HEK293 (cell line): ENCODE results near the gene PRAF2.

ENCODE experiments used
- CTCF ChIA-PET: fragments of 350-600 bp; formaldehyde crosslinking; extraction: SDS; loops from one replicate; lab custom pipeline; 2021; ENCODE audit warnings: antibody characterized with exemption; lab: Yijun Ruan, JAX
- POLR2A ChIA-PET: fragments of 300-600 bp; formaldehyde crosslinking; extraction: SDS; loops from one replicate; lab custom pipeline; 2020; ENCODE audit warnings: antibody characterized with exemption, inconsistent platforms; lab: Yijun Ruan, JAX
- H3K27ac ChIP-seq: fragments of 200-500 bp; sonication (Bioruptor generic); 2 replicates; pipeline ENCODE4 v1.5.1; 2014; ENCODE audit warnings: low read depth, low read length, control low read depth, inconsistent platforms; ENCODE audit errors: extremely low read depth
- H3K36me3 ChIP-seq, 2 experiments: fragments of 200-500 bp in 1 of 2; sonication (Bioruptor generic) in 1 of 2; 1 replicate in 1 of 2; 2 replicates in 1 of 2; pipeline ENCODE4 v1.5.1; 2014 to 2017; ENCODE audit warnings: inconsistent platforms in 2 of 2, low read length in 2 of 2; ENCODE audit not compliant: control insufficient read depth in 2 of 2, insufficient read depth in 1 of 2
- H3K4me1 ChIP-seq: fragments of 200-500 bp; sonication (Bioruptor generic); 2 replicates; pipeline ENCODE4 v1.5.1; 2014; ENCODE audit warnings: mild to moderate bottlenecking, low read length, inconsistent platforms; ENCODE audit not compliant: control insufficient read depth, insufficient read depth
- H3K4me3 ChIP-seq: 2 replicates; pipeline ENCODE4 v1.5.1; 2011; ENCODE audit warnings: low read depth, mild to moderate bottlenecking, control low read depth, low read length, moderate library complexity
- H3K9me3 ChIP-seq: fragments of 200-500 bp; sonication (Bioruptor generic); 2 replicates; pipeline ENCODE4 v1.5.1; 2014; ENCODE audit warnings: low read depth, low read length, inconsistent platforms; ENCODE audit not compliant: control insufficient read depth, insufficient read depth
- GFI1B ChIP-seq: fragments of 450-650 bp; formaldehyde crosslinking; IDR thresholded peaks from 2 replicates; pipeline ENCODE4 v1.5.1; 2016; ENCODE audit warnings: missing biosample characterization, missing genetic modification characterization
- GLI4 ChIP-seq: fragments of 450-650 bp; formaldehyde crosslinking; IDR thresholded peaks from 2 replicates; pipeline ENCODE4 v1.5.1; 2016; ENCODE audit warnings: missing biosample characterization, missing genetic modification characterization
- IKZF3 ChIP-seq: fragments of 450-650 bp; IDR thresholded peaks from 2 replicates; pipeline ENCODE4 v1.5.0; 2018; ENCODE audit warnings: missing biosample characterization, mild to moderate bottlenecking, missing genetic modification characterization, moderate library complexity
- KLF17 ChIP-seq: fragments of 450-650 bp; formaldehyde crosslinking; IDR thresholded peaks from 2 replicates; pipeline ENCODE4 v1.5.1; 2016; ENCODE audit warnings: missing biosample characterization, missing genetic modification characterization
- SCRT2 ChIP-seq: fragments of 450-650 bp; formaldehyde crosslinking; IDR thresholded peaks from 2 replicates; pipeline ENCODE4 v1.5.1; 2016; ENCODE audit warnings: missing biosample characterization, missing genetic modification characterization
- SP2 ChIP-seq: fragments of 450-650 bp; formaldehyde crosslinking; IDR thresholded peaks from 2 replicates; pipeline ENCODE4 v1.5.1; 2016; ENCODE audit warnings: missing biosample characterization, missing genetic modification characterization
- TSHZ1 ChIP-seq: fragments of 450-650 bp; formaldehyde crosslinking; IDR thresholded peaks from 2 replicates; pipeline ENCODE4 v1.5.1; 2016; ENCODE audit warnings: missing biosample characterization, missing genetic modification characterization, borderline replicate concordance
- ZBTB1 ChIP-seq: fragments of 450-650 bp; formaldehyde crosslinking; IDR thresholded peaks from 2 replicates; pipeline ENCODE4 v1.5.1; 2016; ENCODE audit warnings: missing biosample characterization, missing genetic modification characterization
- ZBTB26 ChIP-seq: fragments of 450-650 bp; formaldehyde crosslinking; optimal IDR thresholded peaks from 2 replicates; pipeline ENCODE3; 2016; ENCODE audit warnings: missing biosample characterization, mild to moderate bottlenecking, missing genetic modification characterization
- ZBTB48 ChIP-seq: fragments of 450-650 bp; formaldehyde crosslinking; IDR thresholded peaks from 2 replicates; pipeline ENCODE4 v1.5.1; 2016; ENCODE audit warnings: missing biosample characterization, missing genetic modification characterization
- ZNF2 ChIP-seq: fragments of 450-650 bp; formaldehyde crosslinking; IDR thresholded peaks from 2 replicates; pipeline ENCODE4 v1.5.1; 2016; ENCODE audit warnings: missing biosample characterization, missing genetic modification characterization
- ZNF221 ChIP-seq: fragments of 450-650 bp; formaldehyde crosslinking; IDR thresholded peaks from 2 replicates; pipeline ENCODE4 v1.5.1; 2017; ENCODE audit warnings: missing biosample characterization, missing genetic modification characterization, borderline replicate concordance
- ZNF335 ChIP-seq: fragments of 450-650 bp; formaldehyde crosslinking; conservative IDR thresholded peaks from 2 replicates; pipeline ENCODE4 v1.5.1; 2016; ENCODE audit warnings: missing biosample characterization, missing genetic modification characterization
- ZNF366 ChIP-seq: fragments of 450-650 bp; formaldehyde crosslinking; conservative IDR thresholded peaks from 2 replicates; pipeline ENCODE4 v1.5.1; 2016; ENCODE audit warnings: missing biosample characterization, missing genetic modification characterization
- ZNF645 ChIP-seq: fragments of 450-650 bp; formaldehyde crosslinking; IDR thresholded peaks from 2 replicates; pipeline ENCODE4; 2016; ENCODE audit warnings: missing biosample characterization, missing genetic modification characterization
- ZNF654 ChIP-seq: fragments of 450-650 bp; formaldehyde crosslinking; IDR thresholded peaks from 2 replicates; pipeline ENCODE4 v1.5.1; 2016; ENCODE audit warnings: low read depth, missing biosample characterization, missing genetic modification characterization
- ZNF791 ChIP-seq: fragments of 450-650 bp; formaldehyde crosslinking; IDR thresholded peaks from 2 replicates; pipeline ENCODE4 v1.5.1; 2016; ENCODE audit warnings: missing biosample characterization, missing genetic modification characterization
- ZNF830 ChIP-seq: fragments of 450-650 bp; IDR thresholded peaks from 2 replicates; pipeline ENCODE4 v1.5.0; 2018; ENCODE audit warnings: missing biosample characterization, missing genetic modification characterization, low read depth, mild to moderate bottlenecking, moderate library complexity
- ZSCAN16 ChIP-seq: fragments of 450-650 bp; formaldehyde crosslinking; IDR thresholded peaks from 2 replicates; pipeline ENCODE4 v1.5.1; 2016; ENCODE audit warnings: missing biosample characterization, missing genetic modification characterization
- ZSCAN5A ChIP-seq: fragments of 450-650 bp; formaldehyde crosslinking; IDR thresholded peaks from 2 replicates; pipeline ENCODE4 v1.5.1; 2016; ENCODE audit warnings: missing biosample characterization, missing genetic modification characterization

The PRAF2 gene

GRCh38 chrX:49075347-49075746, 1.5 kb upstream of the PRAF2 start:
- peak; percentile 62; the same call in 1 of the 2 replicates for TF ChIP-seq ZNF2 (tag by site-specific recombination)
- no peak for TF ChIP-seq ZBTB1 (tag by site-specific recombination)
- Histone ChIP-seq H3K9me3 (no peaks in the 10 kb centered on the region), H3K4me3 (no peak overlapping the region), H3K4me1 (peaks cover 4% of the 10 kb centered on the region; the same call in 1 of the 2 replicates), H3K36me3 (peaks cover 0 to 50% of the 10 kb centered on the region in 2 experiments; a peak in 1 of 3 replicates), H3K27ac (no peak overlapping the region)
- CTCF ChIA-PET: no interaction called here
- POLR2A ChIA-PET: no interaction called here

DNA sequence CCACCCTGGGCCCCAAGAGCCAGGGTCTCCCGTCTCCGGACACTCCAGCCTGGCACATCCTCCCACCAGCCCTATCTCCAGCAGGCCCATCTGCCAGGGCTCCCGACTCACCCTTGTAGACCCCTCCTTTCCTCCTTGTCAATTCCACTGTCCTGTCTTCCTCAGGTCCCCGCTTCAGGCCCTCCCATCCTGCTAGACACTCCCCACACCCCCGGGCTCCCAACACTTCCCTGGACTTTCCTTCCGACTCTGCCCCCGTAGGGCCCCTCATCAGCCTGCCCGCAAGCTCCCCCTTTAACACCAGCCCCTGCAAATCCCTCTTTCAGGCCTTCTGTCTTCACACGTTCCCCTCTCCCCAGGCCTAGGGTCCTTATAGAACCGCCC, 1.1 kb downstream of the PRAF2 start:
- CTCF ChIA-PET: no interaction called here
- POLR2A ChIA-PET: no interaction called here
- Histone ChIP-seq H3K36me3 (peaks cover 0 to 47% of the 10 kb centered on the region in 2 experiments; a peak in 1 of 3 replicates), H3K4me3 (no peak overlapping the region), H3K4me1 (peaks cover 4% of the 10 kb centered on the region; the same call in 1 of the 2 replicates), H3K27ac (no peak overlapping the region), H3K9me3 (no peaks in the 10 kb centered on the region)
- TF ChIP-seq ZNF366 (tag by site-specific recombination) (0 out of 2 replicates have a peak, but pooled peaks have one; percentile 37), ZNF221 (tag by site-specific recombination) (no peak)

DNA sequence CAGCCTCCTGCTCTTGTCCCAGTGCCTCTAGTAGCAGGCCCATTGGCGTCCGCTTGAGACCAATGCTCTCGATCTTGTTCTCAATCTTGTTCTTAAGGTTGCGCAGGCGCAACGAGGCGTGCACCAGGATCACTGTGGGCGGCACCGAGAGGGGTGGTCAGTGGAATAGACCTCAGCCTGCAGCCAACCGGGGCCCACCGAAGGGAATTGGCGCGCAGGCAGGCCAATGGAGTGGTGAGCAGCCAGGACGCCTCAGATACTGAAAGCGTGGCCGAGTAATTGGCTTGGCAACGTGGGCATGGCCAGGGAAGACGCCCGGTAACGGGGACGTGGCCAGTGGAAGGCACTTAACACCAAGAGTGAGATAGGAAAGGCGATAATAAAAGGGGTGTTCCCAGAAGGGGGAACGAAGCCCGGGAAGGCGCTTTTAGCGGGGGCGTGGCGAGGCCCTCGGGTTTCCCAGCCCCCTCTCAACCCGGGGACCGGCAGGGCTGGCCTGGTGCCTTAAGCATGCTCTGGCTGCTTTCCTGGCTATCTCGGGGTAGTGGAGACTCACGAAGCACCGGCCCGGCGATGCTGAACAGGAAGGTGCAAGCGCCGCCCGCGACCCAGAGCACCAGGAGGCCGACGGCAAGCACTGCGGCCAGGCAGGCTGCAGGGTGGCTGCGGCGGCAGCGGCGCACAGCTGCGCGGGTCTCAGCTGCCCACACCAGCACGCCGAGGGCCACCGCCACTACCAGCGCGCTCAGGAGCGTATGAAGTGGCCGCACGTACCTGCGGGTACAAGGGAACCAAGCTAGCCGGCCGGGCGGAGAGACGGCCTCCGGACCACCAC, 1.7 kb downstream of the PRAF2 start:
- CTCF ChIA-PET: no interaction called here
- TF ChIP-seq KLF17: no peak
- no peak for TF ChIP-seq GLI4 (tag by site-specific recombination)
- no peak for TF ChIP-seq ZSCAN16 (tag by site-specific recombination)
- no peak for TF ChIP-seq ZNF830
- no peak for TF ChIP-seq ZNF791
- no peak for TF ChIP-seq ZSCAN5A
- no peak for TF ChIP-seq IKZF3 (tag by site-specific recombination)
- TF ChIP-seq ZBTB26 (tag by site-specific recombination): no peak
- TF ChIP-seq TSHZ1 (tag by site-specific recombination): no peak
- TF ChIP-seq ZNF654 (tag by site-specific recombination): no peak
- no peak for TF ChIP-seq GFI1B (tag by site-specific recombination)
- TF ChIP-seq SP2 (tag by site-specific recombination): no peak
- no peak for TF ChIP-seq ZNF335
- no peak for TF ChIP-seq ZNF2 (tag by site-specific recombination)
- no peak for TF ChIP-seq ZNF645
- TF ChIP-seq ZBTB48 (tag by site-specific recombination): no peak
- TF ChIP-seq SCRT2 (tag by site-specific recombination): no peak
- TF ChIP-seq, all 188 proteins: peak for 0
- POLR2A ChIA-PET: no interaction called here
- no peaks in the 10 kb centered on the region for H3K9me3 ChIP-seq
- peaks cover 4% of the 10 kb centered on the region; the same call in 1 of the 2 replicates for H3K4me1 ChIP-seq
- no peak overlapping the region for H3K4me3 ChIP-seq
- no peak overlapping the region for H3K27ac ChIP-seq
- H3K36me3 ChIP-seq: peaks cover 0 to 41% of the 10 kb centered on the region in 2 experiments; a peak in 1 of 3 replicates
